ENCODE measurements around the gene NXPH3. TPM values are rescaled to one million over a fixed set of nuclear protein-coding genes. Genes with fewer than 3 reads are reported as not detected.
"Not testable (repeated sequence)": the region's sequence is repeated elsewhere in the genome, so short reads cannot be mapped to it uniquely, and the experiment has no call there.

NXPH3 gene
- 1 to 10 TPM; 1.3 to 1.5 (median 1.4) TPM for polyA plus RNA-seq (ENCODE audit: insufficient read length in 3 of 3)

DNA sequence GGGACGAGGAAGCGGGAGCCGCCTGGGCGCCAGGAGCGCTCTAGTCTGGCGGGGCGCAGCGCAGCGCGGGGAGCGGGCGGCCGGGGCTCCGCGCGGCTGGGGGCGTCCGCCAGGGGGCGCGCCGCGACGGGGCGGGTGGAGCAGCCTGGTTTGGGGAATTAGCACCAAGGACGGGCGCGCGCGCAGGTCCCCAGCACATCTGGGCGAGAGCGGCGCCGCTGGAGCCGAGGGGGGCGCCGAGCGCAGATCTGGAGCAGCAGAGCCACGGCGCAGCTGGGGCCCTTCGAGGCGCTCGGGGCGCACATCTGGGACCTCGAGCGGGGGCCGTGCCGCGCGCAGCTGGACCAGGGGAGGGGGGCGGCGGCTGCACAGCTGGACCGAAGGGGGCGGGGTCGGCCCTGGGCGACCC is at the start of gene NXPH3:
TSS of gene NXPH3 (plus strand) at position 193 of the 409 bp plus-strand sequence. CDS start 349 bp downstream, outside the sequence.
- DNase-seq (ENCODE audit: low read depth in 3 of 3, low spot score in 2 of 3): no peak

- no peak for DNase-seq (ENCODE audit: low read depth in 3 of 3, low spot score in 2 of 3)
Measured at GRCh38 chr17:49527927-49528651, 47.6 kb upstream of the NXPH3 start.

DNA sequence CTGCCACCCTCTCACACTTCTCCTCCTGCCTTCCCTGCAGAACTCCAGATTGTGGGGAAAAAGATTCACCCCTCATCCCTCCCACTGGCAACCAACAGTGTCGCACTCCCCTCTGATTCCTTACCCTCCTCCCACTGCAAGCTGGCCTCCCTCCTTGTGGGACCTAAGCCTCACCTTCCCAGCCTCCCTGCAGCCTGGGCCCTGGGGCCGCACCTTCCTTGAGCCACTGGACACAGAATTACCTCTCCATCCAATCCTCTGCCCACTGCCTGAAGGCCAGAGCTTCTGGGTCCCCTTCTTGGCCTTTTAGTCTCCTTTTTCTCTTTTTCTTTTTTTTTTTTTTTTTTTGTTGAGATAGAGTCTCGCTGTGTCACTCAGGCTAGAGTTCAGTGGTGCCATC is 46.7 kb upstream of the NXPH3 start:
- no peak for DNase-seq (ENCODE audit: low read depth in 3 of 3, low spot score in 2 of 3)

- DNase-seq (ENCODE audit: low read depth in 3 of 3, low spot score in 2 of 3): no peak
Measured at GRCh38 chr17:49530118-49530517, 45.6 kb upstream of the NXPH3 start.

DNA sequence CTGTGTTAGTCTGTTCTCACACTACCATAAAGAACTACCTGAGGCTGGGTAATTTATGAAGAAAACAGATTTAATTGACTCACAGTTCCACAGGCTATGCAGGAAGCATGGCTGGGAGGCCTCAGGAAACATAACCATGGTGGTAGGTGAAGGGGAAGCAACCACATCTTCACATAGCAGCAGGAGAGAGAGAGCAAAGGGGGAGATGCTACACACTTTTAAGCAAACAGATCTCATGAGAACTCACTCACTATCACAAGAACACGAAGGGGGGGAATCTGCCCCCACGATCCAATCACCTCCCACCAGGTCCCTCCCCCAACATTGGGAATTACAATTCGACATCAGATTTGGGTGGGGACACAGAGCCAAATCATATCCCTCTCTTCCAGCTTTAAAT is 31.8 kb upstream of the NXPH3 start:
- no peak for DNase-seq (ENCODE audit: low read depth in 3 of 3, low spot score in 2 of 3)

- no peak for DNase-seq (ENCODE audit: low read depth in 3 of 3, low spot score in 2 of 3)
Measured at GRCh38 chr17:49545007-49545660, 30.5 kb upstream of the NXPH3 start.

DNA sequence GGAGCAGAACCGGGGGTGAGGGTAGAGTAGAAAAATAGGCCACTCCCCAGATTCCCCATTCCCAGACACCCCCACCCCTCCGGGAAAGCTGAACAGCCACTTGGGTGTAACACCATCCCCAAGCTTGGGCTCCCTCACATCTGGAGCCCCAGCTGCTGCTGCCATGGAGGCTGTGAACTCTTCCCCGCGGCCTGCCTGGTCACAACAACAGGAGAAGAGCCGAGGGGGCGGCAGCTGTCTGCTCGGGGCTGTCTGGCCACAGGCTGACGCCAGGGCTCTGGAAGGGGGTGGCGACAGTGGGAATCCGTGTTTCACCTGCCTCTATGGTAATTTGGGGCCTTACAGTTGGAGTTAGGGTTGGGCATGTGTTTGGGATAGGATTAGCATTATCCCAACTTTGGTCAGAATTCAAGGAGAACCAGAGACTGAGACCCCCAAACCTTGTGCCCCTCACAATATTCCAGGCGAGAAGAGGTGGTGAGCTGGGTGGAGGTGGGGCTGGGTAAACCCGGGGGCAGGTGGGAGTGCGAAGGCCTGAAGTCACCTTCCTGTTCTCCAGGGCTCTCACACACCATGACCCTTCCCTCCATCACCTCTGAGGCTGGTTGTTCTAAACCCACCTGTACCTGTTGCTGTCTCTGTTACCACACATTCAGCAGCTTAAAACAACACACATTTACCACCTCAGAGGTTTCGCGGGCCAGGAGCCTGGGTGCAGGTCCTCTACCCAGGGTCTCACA is 29.7 kb upstream of the NXPH3 start:
- DNase-seq (ENCODE audit: low read depth in 3 of 3, low spot score in 2 of 3): no peak

GRCh38 chr17:49546546-49547535 is 28.8 kb upstream of the NXPH3 start:
- DNase-seq (ENCODE audit: low read depth in 3 of 3, low spot score in 2 of 3): no peak

DNA sequence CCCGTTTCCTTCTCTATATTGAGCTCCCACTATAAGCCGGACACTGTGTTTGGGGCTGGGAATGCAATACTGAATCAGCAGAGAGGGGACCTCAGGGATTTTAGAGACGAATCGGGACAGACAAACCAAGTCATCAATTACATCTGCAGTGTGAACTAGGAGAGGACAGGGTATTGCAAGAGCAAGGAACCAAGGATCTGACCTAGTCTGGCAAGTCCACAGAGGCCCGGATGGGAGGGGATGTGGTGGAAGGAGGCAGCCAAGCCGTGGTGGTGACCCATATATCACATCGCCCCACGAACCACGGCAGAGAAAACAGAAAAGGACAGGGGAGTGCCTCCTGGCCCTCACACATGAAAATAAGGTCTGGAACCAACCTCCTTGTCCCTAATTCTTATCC is 28.1 kb upstream of the NXPH3 start:
- no peak for DNase-seq (ENCODE audit: low read depth in 3 of 3, low spot score in 2 of 3)

DNA sequence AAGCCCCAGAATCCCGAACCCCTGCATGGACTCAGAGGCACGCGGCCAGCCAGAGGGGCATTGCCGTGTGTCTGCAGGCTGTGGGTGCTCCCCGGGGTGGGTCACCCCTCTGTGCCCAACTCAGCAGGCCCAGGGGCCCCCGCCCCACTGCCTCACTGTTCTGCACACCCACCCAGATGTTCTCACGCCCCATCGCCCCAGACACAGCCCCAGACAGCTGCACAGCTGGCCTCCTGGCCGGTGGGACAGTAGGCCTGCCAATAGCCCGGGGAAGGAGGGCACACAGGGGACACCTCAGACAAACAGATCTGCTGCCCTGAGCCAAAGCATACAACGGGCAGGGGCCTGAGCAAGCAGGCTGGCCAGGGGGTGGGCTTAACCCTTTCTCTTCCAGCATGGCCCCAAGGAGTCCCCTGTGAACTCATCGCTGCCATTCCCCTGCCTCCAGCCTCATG is 27.6 kb upstream of the NXPH3 start:
- DNase-seq (ENCODE audit: low read depth in 3 of 3, low spot score in 2 of 3): no peak

DNA sequence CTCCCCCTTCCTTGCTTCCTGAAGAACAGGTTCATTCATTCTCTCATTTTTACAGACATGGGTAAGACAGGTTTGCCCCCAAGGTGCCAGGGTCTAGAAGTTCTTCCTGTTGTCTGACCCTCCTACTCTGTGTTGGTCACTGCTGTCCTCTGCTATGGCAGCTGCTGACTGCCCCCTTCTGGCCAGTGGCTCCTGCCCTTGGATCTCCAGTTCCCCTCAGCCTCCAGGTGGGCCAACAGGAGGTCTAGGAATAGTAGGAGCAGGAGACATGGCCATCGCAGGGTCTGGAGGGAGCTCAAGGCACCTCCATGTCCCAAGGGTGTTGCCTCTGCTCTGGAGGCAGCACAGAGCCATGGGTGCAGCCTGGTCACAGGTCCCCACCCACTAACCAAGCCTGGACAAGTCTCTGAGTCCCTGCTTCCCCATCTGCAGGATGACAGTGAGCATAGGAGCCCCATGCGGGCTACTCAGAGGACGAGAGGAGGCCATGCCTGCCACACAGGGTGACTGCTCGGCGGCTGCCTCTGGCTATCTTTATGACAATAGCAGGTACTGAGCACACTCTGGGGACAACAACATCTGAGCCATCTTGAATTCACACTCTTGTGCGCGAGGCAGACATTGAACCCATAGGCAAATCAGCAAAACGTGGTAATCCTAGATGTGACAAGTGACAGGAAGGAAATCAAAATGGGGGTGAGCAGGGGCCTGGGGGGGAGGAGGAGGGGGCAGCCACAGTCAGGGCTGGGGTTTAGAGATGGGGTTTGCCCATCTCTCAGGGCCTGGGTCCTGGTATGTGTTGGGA is 27.0 kb upstream of the NXPH3 start:
- no peak for DNase-seq (ENCODE audit: low read depth in 3 of 3, low spot score in 2 of 3)

- no peak for DNase-seq (ENCODE audit: low read depth in 3 of 3, low spot score in 2 of 3)
Measured at GRCh38 chr17:49549311-49549605, 26.4 kb upstream of the NXPH3 start.

- no peak for DNase-seq (ENCODE audit: low read depth in 3 of 3, low spot score in 2 of 3)
Measured at GRCh38 chr17:49549691-49550678, 25.7 kb upstream of the NXPH3 start.

- DNase-seq (ENCODE audit: low read depth in 3 of 3, low spot score in 2 of 3): not testable (repeated sequence)
Measured at GRCh38 chr17:49550764-49551163, 24.9 kb upstream of the NXPH3 start.

- DNase-seq (ENCODE audit: low read depth in 3 of 3, low spot score in 2 of 3): no peak
Measured at GRCh38 chr17:49551221-49552069, 24.2 kb upstream of the NXPH3 start.

GRCh38 chr17:49552070-49552751 is 23.5 kb upstream of the NXPH3 start:
- DNase-seq (ENCODE audit: low read depth in 3 of 3, low spot score in 2 of 3): no peak

All from right renal cortex interstitium (tissue), 3 donors.